ENCODE measurements around the gene BLOC1S2. TPM values are rescaled to one million over a fixed set of nuclear protein-coding genes. Genes with fewer than 3 reads are reported as not detected.

The BLOC1S2 gene
- total RNA-seq: 10 to 100 TPM; 11.2 to 23.4 (median 17.5) TPM

DNA sequence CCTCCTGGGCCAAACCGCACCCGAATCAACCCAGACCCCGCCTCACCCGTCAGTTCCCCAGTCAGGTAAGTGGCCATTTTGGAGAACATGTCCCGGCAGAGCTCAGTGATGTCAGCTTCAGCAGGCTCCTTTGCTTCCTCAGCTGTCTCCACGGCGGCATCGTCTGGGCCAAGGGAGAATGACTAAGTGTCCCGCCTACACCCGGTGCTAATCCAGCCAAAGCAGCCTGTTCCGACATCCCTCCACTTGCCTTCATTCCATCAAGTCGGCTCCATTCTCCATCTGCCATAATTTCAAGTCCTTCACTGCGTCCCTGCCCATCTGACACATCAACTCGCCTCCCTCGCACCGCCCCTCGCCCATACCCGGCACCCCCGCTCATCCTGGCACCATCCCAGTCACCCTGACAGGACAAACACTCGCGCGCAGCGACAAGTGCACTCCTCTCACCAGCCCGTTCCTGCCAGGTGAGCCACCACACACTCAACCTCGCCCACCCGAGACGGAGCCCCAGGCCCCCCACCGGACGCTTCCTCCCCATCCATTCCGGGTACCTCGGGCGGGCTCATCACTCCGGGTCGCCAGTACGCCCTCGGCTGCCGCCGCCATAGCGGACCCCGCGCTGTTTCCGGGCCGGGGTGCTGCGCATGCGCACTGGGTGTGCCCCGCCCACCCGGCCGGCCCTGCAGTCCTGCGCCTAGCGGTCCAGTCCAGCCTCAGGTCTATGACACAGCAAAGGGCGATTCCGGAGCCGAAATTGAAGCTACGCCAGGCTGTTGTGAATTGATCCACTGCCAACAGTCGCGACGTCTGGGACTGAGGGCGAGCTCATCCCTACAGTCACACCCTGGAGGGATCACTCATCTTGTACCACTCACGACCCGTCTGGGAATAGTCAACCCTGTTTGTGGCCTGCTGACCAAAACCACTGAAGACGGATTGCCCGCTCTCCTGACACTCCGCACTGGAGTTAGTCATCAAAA lies at the start of gene BLOC1S2:
TSS of gene BLOC1S2 (minus strand) at position 630 of the 983 bp plus-strand sequence. CDS start at position 609, 21 bp downstream.
- 2% methylated on average over 37 of the region's 63 CpGs for WGBS
- H3K27me3 ChIP-seq: no peaks in the 10 kb centered on the region

DNA sequence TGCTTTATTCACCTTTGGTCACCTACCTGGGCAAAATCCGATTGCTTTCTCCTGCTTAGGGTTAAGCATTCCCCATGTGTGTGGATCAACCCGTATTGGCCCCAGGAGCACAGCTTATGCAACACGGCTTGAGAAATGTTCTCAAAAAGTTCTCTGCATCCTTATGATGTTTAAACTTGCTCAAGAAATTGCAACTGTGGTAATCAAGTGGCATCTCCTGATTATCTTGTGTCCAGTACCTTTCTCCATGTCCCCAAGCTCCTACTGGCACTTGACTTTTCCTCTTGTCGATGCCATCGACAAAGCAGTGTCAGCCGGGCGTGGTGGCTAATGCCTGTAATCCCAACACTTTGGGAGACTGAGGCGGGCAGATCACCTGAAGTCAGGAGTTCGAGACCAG lies 48.3 kb upstream of the BLOC1S2 start:
- Histone ChIP-seq H3K27ac (replicated peaks in 1 of 4) (no peak overlapping the region), H3K9me3 (no peaks in the 10 kb centered on the region), H3K36me3 (no peaks in the 10 kb centered on the region), H3K4me1 (no peaks in the 10 kb centered on the region), H3K27me3 (peaks cover 0 to 61% (median 3%) of the 10 kb centered on the region in 4 donors), H3K4me3 (no peak overlapping the region)
- intact Hi-C loops (cut with DNase I): no loop called here
- no peak for DNase-seq (ENCODE audit: extremely low spot score)
- TF ChIP-seq POLR2A (IDR thresholded peaks at IDR 0.05; ENCODE audit: low read depth): no peak
- no peak for TF ChIP-seq EP300 (IDR thresholded peaks at IDR 0.05)
- TF ChIP-seq POLR2AphosphoS5 (IDR thresholded peaks at IDR 0.05): no peak
- TF ChIP-seq, protein P1, sequence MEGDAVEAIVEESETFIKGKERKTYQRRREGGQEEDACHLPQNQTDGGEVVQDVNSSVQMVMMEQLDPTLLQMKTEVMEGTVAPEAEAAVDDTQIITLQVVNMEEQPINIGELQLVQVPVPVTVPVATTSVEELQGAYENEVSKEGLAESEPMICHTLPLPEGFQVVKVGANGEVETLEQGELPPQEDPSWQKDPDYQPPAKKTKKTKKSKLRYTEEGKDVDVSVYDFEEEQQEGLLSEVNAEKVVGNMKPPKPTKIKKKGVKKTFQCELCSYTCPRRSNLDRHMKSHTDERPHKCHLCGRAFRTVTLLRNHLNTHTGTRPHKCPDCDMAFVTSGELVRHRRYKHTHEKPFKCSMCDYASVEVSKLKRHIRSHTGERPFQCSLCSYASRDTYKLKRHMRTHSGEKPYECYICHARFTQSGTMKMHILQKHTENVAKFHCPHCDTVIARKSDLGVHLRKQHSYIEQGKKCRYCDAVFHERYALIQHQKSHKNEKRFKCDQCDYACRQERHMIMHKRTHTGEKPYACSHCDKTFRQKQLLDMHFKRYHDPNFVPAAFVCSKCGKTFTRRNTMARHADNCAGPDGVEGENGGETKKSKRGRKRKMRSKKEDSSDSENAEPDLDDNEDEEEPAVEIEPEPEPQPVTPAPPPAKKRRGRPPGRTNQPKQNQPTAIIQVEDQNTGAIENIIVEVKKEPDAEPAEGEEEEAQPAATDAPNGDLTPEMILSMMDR (IDR thresholded peaks at IDR 0.05): no peak
- WGBS: 79% methylated on average over 9 of the region's 9 CpGs

More for the DNA sequence above, at the start of gene BLOC1S2:
- no peaks in the 10 kb centered on the region for H3K9me3 ChIP-seq
- peak within 1 kb of the TSS; percentile 72 to 92 (median 81) for H3K4me3 ChIP-seq
- DNase-seq (ENCODE audit: extremely low spot score): peak; percentile 96
- intact Hi-C loops (cut with DNase I): loop anchor here (5.0 kb wide), 1 partner anchor 554 kb away; the partner anchor contains the start of genes COX15 and CUTC
- peak within 1 kb of the TSS; percentile 88 to 98 (median 93) for H3K27ac ChIP-seq (replicated peaks in 1 of 4)
- TF ChIP-seq POLR2AphosphoS5 (IDR thresholded peaks at IDR 0.05) (peak; percentile 94 to 96), POLR2A (IDR thresholded peaks at IDR 0.05; ENCODE audit: low read depth) (peak; percentile 79), EP300 (IDR thresholded peaks at IDR 0.05) (no peak)
- TF ChIP-seq, protein P1 (IDR thresholded peaks at IDR 0.05): peak in 2 of 3 experiments; percentile 20 to 37
- peaks cover 0 to 28% (median 11%) of the 10 kb centered on the region in 4 donors for H3K36me3 ChIP-seq
- H3K4me1 ChIP-seq: peaks cover 25 to 50% (median 42%) of the 10 kb centered on the region in 4 donors

DNA sequence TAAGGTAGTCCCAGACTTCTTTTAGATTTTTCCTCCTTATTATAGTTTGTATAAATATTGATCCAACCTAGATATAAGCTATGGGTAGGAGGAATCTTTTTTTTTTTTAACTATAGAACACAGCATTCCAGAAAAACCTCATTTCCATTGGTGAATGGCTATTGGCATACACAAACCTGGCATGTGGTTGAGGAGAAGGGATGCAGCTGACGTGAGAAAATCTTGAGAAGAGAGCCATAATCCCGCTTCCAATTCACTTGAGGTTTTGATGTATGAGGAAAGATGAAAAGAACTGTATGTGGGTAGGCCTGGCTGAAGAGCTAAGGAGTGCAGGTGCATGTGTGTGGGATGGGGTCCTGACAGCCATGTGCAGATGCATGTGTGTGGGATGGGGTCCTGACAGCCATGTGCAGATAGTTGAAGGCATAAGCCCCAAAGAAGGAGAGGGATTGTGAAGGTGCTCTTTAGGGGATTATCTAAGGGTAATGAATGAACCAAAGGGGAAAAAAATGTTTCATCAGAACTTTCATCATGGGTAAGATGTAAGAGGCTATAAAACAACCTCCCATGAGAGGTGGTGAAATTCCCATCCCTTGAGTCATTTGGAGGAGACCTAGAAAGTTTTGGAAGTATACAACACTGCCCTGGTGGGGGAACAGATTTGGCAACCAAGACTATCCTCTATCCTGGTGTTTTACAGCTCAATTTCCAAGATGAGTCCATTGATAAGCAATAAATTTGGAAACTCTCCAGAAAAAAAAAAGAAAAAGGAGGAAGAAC lies 47.4 kb upstream of the BLOC1S2 start:
- peaks cover 0 to 71% (median 4%) of the 10 kb centered on the region in 4 donors for H3K27me3 ChIP-seq
- 74% methylated on average over 2 of the region's 2 CpGs for whole genome bisulfite sequencing
- no peaks in the 10 kb centered on the region for H3K9me3 ChIP-seq
- no peak overlapping the region for H3K27ac ChIP-seq (replicated peaks in 1 of 4)
- TF ChIP-seq POLR2AphosphoS5 (IDR thresholded peaks at IDR 0.05): no peak
- H3K4me3 ChIP-seq: no peak overlapping the region
- no peaks in the 10 kb centered on the region for H3K4me1 ChIP-seq
- H3K36me3 ChIP-seq: no peaks in the 10 kb centered on the region
- intact Hi-C loops (cut with DNase I): no loop called here
- DNase-seq (ENCODE audit: extremely low spot score): no peak

DNA sequence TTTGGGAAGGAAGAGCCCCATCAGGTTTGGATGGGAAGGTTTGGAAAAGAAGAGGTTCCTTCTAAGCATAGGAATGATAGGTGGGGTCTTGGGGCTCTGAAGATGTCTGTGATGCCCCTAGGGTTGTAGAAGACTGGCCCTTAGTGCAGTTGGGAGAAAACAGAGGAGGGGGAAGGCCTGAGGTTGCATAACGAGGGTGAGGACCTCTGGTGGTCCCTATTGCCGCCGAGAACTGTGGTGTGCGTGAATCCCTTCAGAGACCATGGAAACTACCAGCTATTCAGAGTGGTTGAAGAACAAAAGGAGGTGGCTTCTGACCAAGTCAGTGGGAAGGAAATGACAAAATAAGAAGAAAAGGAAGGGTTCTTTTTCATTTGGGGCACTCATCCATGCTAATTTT lies 46.6 kb upstream of the BLOC1S2 start:
- H3K4me1 ChIP-seq: no peaks in the 10 kb centered on the region
- intact Hi-C loops (cut with DNase I): no loop called here
- no peak overlapping the region for H3K4me3 ChIP-seq
- 46% methylated on average over 4 of the region's 4 CpGs for WGBS
- H3K9me3 ChIP-seq: no peaks in the 10 kb centered on the region
- H3K36me3 ChIP-seq: no peaks in the 10 kb centered on the region
- DNase-seq (ENCODE audit: extremely low spot score): no peak
- no peak overlapping the region for H3K27ac ChIP-seq (replicated peaks in 1 of 4)
- peaks cover 0 to 75% (median 4%) of the 10 kb centered on the region in 4 donors for H3K27me3 ChIP-seq
- TF ChIP-seq EP300 (IDR thresholded peaks at IDR 0.05) (no peak), POLR2AphosphoS5 (IDR thresholded peaks at IDR 0.05) (no peak)

DNA sequence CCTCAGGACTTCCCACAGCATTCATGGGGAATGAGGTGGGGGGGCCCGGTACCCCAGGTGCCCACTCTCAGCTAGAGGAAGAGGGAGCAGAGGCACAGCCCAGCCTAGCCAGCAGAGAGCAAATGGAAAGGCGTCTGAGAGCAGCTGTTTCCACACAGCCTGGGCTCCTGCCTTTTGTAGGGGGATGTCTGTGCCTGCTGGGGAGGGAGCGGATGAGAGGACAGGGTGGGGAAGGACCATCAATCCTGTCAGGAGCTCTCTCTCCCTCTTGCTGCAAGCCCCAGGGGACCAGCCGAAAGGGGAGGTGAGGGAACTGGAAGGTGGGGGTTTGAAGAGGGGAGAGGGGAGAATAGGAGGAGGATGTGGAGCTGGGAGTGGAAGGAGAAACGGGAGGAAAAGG lies 43.6 kb upstream of the BLOC1S2 start, which contains the start of gene PKD2L1:
TSS of gene PKD2L1 (minus strand) at position 150 of the 400 bp plus-strand sequence. CDS start at position 25, 125 bp downstream.
- Histone ChIP-seq H3K27ac (replicated peaks in 1 of 4) (no peak within 1 kb of the TSS), H3K4me1 (peaks cover 0 to 2% (median 0%) of the 10 kb centered on the region in 4 donors), H3K36me3 (no peaks in the 10 kb centered on the region), H3K27me3 (peaks cover 0 to 73% (median 4%) of the 10 kb centered on the region in 4 donors), H3K9me3 (no peaks in the 10 kb centered on the region), H3K4me3 (no peak within 1 kb of the TSS)
- 35% methylated on average over 5 of the region's 5 CpGs for WGBS
- TF ChIP-seq POLR2AphosphoS5 (IDR thresholded peaks at IDR 0.05) (no peak), EP300 (IDR thresholded peaks at IDR 0.05) (no peak), POLR2A (IDR thresholded peaks at IDR 0.05; ENCODE audit: low read depth) (no peak)
- TF ChIP-seq, protein P1 (IDR thresholded peaks at IDR 0.05): no peak
- intact Hi-C loops (cut with DNase I): no loop called here
- DNase-seq (ENCODE audit: extremely low spot score): no peak

Data from esophagus muscularis mucosa (tissue), 4 donors.